Urinary bladder (tissue), 4 donors: ENCODE data around the gene FAM193B. TPM values are rescaled to one million over a fixed set of nuclear protein-coding genes. Genes with fewer than 3 reads are reported as not detected.
"Not testable (repeated sequence)": the region's sequence is repeated elsewhere in the genome, so short reads cannot be mapped to it uniquely, and the experiment has no call there.

Source experiments
- DNase-seq: peaks from one replicate; pipeline ENCODE4 v3.0.0-alpha.2; 2015; ENCODE audit errors: extremely low spot score
- H3K27ac ChIP-seq: one replicate; pipeline ENCODE4 v1.5.1; 2013; ENCODE audit warnings: low read depth, mild to moderate bottlenecking, moderate library complexity
- H3K36me3 ChIP-seq: one replicate; pipeline ENCODE4 v1.6.1; 2013; ENCODE audit warnings: mild to moderate bottlenecking, moderate library complexity; ENCODE audit not compliant: insufficient read depth
- H3K4me1 ChIP-seq: one replicate; pipeline ENCODE4 v1.6.1; 2013; ENCODE audit warnings: mild to moderate bottlenecking, moderate library complexity; ENCODE audit not compliant: insufficient read depth
- H3K4me3 ChIP-seq: one replicate; pipeline ENCODE4 v1.5.1; 2013; ENCODE audit warnings: low read depth, low read length
- WGBS: extraction: QIAGEN DNeasy Blood & Tissue Kit; methylation state at CpG from one replicate; pipeline ENCODE4 v1.1.7; 2013; 5-methylcytosine and 5-hydroxymethylcytosine counted together
- polyA plus RNA-seq: library from polyadenylated mRNA; stranded (reverse); fragments of 200-250 nt; gene quantifications from one replicate; pipeline ENCODE4 v1.2.3, GENCODE V29; 2013
- total RNA-seq: library from RNA; depleted of rRNA; stranded (reverse); fragments of >200 nt; gene quantifications from one replicate; pipeline ENCODE4 v1.2.3, GENCODE V29; 2014
- donor health status: healthy with polysubstance abuse.
- donor health status: healthy.

The FAM193B gene
- total and polyA plus RNA-seq, 2 donors, result 22.8 to 66.7 TPM

GRCh38 chr5:177594071-177594470 is 39.7 kb upstream of the FAM193B start:
- Histone ChIP-seq H3K4me1 (peaks cover 1% of the 10 kb centered on the region), H3K36me3 (no peaks in the 10 kb centered on the region), H3K27ac (no peak overlapping the region), H3K4me3 (no peak overlapping the region)
- no peak for DNase-seq
- WGBS, result 94% methylated on average over 8 of the region's 8 CpGs

- Histone ChIP-seq H3K4me3 (no peak overlapping the region), H3K27ac (no peak overlapping the region), H3K4me1 (peaks cover 1% of the 10 kb centered on the region), H3K36me3 (no peaks in the 10 kb centered on the region)
- WGBS, result 92% methylated on average over 3 of the region's 3 CpGs
- no peak for DNase-seq
These were observed 39.1 kb upstream of the FAM193B start for GRCh38 chr5:177593511-177593910.

- Histone ChIP-seq H3K36me3 (no peaks in the 10 kb centered on the region), H3K4me3 (peak overlapping the region; percentile 94), H3K4me1 (peaks cover 1% of the 10 kb centered on the region), H3K27ac (no peak overlapping the region)
- WGBS, result 76% methylated on average over 13 of the region's 13 CpGs
- no peak for DNase-seq
These were observed 38.5 kb upstream of the FAM193B start for GRCh38 chr5:177592905-177593304.

GRCh38 chr5:177592010-177592834 is 37.9 kb upstream of the FAM193B start, which contains the start of gene TMED9:
TSS of gene TMED9 (plus strand) at chr5:177592203. CDS start at chr5:177592215, 12 bp downstream.
- peak; percentile 32 for DNase-seq
- Histone ChIP-seq H3K27ac (peak within 1 kb of the TSS; percentile 60), H3K36me3 (no peaks in the 10 kb centered on the region), H3K4me3 (peak within 1 kb of the TSS; percentile 94), H3K4me1 (peaks cover 1% of the 10 kb centered on the region)
- under 1% methylated on average over 71 of the region's 71 CpGs for WGBS

- peaks cover 1% of the 10 kb centered on the region for H3K4me1 ChIP-seq
- 11% methylated on average over 8 of the region's 8 CpGs for WGBS
- H3K27ac ChIP-seq, result no peak overlapping the region
- no peak for DNase-seq
- H3K36me3 ChIP-seq, result no peaks in the 10 kb centered on the region
- H3K4me3 ChIP-seq, result peak overlapping the region; percentile 94
These were observed 37.3 kb upstream of the FAM193B start for GRCh38 chr5:177591690-177592009.

- Histone ChIP-seq H3K4me1 (peaks cover 1% of the 10 kb centered on the region), H3K27ac (no peak overlapping the region), H3K36me3 (no peaks in the 10 kb centered on the region), H3K4me3 (no peak overlapping the region)
- DNase-seq, result no peak
- 69% methylated on average over 1 of the region's 1 CpG for WGBS
These were observed 36.0 kb upstream of the FAM193B start for GRCh38 chr5:177590406-177590805.

- Histone ChIP-seq H3K4me1 (peaks cover 1% of the 10 kb centered on the region), H3K36me3 (no peaks in the 10 kb centered on the region), H3K27ac (no peak overlapping the region), H3K4me3 (no peak overlapping the region)
- WGBS, result 16% methylated on average over 13 of the region's 13 CpGs
- no peak for DNase-seq
These were observed 34.1 kb upstream of the FAM193B start for GRCh38 chr5:177588413-177588909.

GRCh38 chr5:177578316-177578715 is 24.0 kb upstream of the FAM193B start:
- 92% methylated on average over 8 of the region's 8 CpGs for WGBS
- no peaks in the 10 kb centered on the region for H3K4me1 ChIP-seq
- H3K4me3 ChIP-seq, result no peak overlapping the region
- no peaks in the 10 kb centered on the region for H3K36me3 ChIP-seq
- DNase-seq, result no peak
- no peak overlapping the region for H3K27ac ChIP-seq

GRCh38 chr5:177576169-177576568 is 21.8 kb upstream of the FAM193B start:
- 82% methylated on average over 10 of the region's 10 CpGs for WGBS
- no peak for DNase-seq

GRCh38 chr5:177575488-177575887 is 21.1 kb upstream of the FAM193B start:
- Histone ChIP-seq H3K27ac (peak overlapping the region; percentile 73), H3K4me1 (no peaks in the 10 kb centered on the region), H3K36me3 (no peaks in the 10 kb centered on the region), H3K4me3 (no peak overlapping the region)
- DNase-seq, result no peak
- 36% methylated on average over 1 of the region's 1 CpG for WGBS

More at GRCh38 chr5:177576169-177576568, 21.8 kb upstream of the FAM193B start:
- Histone ChIP-seq H3K27ac (no peak overlapping the region), H3K36me3 (no peaks in the 10 kb centered on the region), H3K4me1 (no peaks in the 10 kb centered on the region), H3K4me3 (no peak overlapping the region)

GRCh38 chr5:177569894-177570293 is 15.5 kb upstream of the FAM193B start:
- 66% methylated on average over 2 of the region's 2 CpGs for WGBS
- H3K36me3 ChIP-seq, result no peaks in the 10 kb centered on the region
- no peaks in the 10 kb centered on the region for H3K4me1 ChIP-seq

GRCh38 chr5:177568326-177568725 is 14.0 kb upstream of the FAM193B start:
- H3K36me3 ChIP-seq, result no peaks in the 10 kb centered on the region
- H3K27ac ChIP-seq, result no peak overlapping the region
- no peak overlapping the region for H3K4me3 ChIP-seq
- DNase-seq, result no peak
- H3K4me1 ChIP-seq, result no peaks in the 10 kb centered on the region
- 75% methylated on average over 7 of the region's 7 CpGs for WGBS

More at GRCh38 chr5:177569894-177570293, 15.5 kb upstream of the FAM193B start:
- DNase-seq, result no peak
- no peak overlapping the region for H3K4me3 ChIP-seq
- no peak overlapping the region for H3K27ac ChIP-seq

- 79% methylated on average over 8 of the region's 8 CpGs for WGBS
- no peaks in the 10 kb centered on the region for H3K4me1 ChIP-seq
- no peak overlapping the region for H3K27ac ChIP-seq
- no peak for DNase-seq
- H3K36me3 ChIP-seq, result no peaks in the 10 kb centered on the region
- no peak overlapping the region for H3K4me3 ChIP-seq
These were observed 10.7 kb upstream of the FAM193B start for GRCh38 chr5:177565046-177565445.

- WGBS, result 54% methylated on average over 8 of the region's 8 CpGs
- H3K27ac ChIP-seq, H3K36me3 ChIP-seq, H3K4me1 ChIP-seq, H3K4me3 ChIP-seq, DNase-seq: not testable (repeated sequence)
These were observed 5.1 kb upstream of the FAM193B start for GRCh38 chr5:177559446-177559941.
